HG03432 (cell line): ENCODE results near the gene MEFV.
"Not testable (repeated sequence)": the region's sequence is repeated elsewhere in the genome, so short reads cannot be mapped to it uniquely, and the experiment has no call there.

Experiments used
- ATAC-seq: cut with Tn5 transposase; IDR thresholded peaks from one replicate; pipeline ENCODE4 v1.9.1; 2021; ENCODE audit warnings: mild to moderate bottlenecking, moderate library complexity; ENCODE audit not compliant: unreplicated experiment

The MEFV gene

DNA sequence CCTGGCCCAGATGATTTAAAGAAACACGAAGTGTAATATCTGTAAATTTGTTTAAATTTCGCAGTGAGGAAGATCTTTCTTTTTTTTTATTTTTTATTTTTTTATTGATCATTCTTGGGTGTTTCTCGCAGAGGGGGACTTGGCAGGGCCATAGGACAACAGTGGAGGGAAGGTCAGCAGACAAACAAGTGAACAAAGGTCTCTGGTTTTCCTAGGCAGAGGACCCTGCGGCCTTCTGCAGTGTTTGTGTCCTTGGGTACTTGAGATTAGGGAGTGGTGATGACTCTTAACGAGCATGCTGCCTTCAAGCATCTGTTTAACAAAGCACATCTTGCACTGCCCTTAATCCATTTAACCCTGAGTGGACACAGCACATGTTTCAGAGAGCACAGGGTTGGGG lies 14.3 kb upstream of the MEFV start:
- not testable (repeated sequence) for ATAC-seq

DNA sequence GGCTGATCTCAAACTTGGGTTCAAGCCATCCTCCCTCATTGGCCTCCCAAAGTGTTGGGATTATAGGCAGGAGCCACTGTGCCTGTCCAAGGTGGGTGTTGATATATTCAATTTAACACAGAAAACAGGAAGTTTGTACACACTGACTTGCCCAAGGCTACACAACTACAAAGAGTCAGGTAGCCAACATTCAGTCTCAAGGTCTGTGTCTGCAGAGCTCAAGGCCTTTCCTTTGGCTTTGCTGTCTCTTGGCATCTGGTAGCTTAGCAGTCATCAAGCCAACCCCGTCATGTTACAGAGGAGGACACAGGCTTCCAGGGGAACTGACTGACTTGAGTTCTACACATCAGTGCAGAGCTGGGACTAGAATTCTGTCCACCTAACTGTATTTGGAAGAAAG lies 11.9 kb upstream of the MEFV start:
- ATAC-seq = no peak

DNA sequence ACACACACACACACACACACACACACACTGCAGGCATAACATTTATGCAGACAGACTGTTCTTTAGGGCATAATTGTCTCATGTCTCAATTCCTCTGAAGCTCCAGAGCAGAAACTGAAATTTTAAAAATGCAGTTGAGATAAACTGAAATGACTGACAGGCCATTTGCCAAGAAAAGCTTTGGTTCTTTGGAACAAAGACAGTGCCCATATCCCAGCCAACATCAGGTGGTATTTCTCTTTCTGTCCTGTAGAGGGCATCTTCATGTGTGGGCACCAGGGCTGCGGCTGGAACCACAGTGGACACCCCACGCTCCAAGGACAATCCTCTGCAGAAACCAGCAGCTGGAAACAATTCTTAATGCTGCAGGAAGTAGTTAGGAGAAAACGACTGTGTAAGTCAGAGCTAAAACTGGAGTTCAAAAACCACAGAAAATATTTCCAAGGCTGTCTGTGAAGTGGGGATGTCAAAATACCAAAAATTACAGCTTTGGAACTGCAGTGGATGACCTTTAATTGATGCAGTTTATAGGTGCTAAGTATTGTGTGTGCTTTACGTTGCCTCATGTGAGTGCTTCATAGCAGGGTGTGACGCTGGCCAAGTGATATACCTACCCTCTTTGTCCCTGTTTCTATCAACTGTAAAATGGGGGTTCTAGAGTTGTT lies 10.6 kb upstream of the MEFV start:
- ATAC-seq = no peak

DNA sequence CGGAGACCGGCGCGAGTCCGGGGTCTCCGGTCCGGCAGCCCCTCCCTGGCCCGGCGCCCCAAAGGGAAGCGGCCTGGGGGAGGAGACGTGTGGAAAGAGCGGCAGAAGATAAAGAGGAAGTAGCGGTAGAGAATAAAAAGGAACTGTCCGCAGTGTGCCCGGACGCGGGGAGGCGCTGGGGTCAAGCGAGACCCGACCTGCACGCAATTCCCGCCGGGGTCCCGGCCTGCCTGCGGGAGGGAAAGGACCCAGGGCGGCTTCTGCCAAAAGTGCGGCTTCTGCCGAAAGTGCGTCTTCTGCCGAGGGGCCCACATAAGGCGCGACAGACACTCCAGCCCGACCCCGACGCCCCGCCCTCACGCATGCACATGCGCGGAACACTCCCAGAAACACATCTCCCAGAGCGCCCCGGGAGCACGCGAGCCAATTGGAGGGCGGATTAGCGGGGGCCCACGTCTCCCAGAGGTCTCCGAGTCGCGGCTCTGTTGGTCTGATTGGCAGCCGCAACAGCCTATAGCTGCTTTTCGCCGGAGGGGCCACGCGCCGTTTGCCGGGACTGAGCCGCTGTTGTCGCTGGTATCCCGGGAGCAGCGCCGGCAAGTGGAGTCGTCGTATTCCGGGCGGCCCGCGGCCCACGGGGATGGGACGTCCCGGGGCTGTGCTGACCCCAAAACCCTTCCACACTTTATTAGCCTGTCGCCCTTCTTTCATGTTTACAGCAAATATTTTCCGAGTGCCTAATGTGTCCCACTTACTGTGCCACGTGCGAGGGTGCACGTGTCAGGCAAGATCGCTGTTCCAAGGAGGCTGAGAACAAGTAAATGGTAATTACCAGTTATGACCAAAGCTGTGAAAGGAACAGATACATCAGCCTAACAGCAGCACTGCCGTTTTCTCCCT lies 8.0 kb upstream of the MEFV start:
- peak; percentile 83 for ATAC-seq

DNA sequence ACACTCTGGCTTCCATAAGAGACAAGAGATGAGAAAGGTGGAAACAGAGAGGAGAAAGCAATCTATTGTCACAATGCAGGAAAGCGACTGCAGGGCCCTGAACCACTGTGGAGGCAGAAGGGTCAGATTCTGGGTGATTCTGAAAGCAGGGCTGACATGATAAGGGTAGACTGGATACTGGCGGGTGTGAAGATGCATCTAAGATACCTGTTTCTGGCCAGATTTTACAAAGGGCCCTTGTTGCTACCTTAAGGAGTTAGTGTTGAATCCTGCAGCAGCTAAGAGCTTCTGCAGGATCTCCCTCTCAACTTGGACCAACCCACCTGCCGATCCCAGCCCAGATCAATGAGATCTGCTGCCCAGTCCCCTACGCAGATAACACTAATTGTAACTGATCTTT lies 6.1 kb upstream of the MEFV start:
- ATAC-seq = no peak

DNA sequence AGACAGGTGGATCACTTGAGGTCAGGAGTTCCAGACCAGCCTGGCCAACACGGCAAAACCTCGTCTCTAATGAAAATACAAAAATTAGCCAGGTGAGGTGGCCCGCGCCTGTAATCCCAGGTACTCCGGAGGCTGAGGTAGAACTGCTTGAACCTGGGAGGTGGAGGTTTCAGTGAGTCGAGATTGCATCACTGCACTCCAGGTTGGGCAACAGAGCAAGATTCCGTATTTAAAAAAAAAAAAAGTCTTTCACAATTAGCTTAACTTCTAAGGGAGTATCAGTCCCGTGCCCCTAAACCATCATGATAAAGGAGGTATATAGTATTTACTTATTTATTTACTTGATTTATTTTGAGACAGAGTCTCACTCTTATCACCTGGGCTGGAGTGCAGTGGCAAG lies 3.4 kb upstream of the MEFV start:
- no peak for ATAC-seq

DNA sequence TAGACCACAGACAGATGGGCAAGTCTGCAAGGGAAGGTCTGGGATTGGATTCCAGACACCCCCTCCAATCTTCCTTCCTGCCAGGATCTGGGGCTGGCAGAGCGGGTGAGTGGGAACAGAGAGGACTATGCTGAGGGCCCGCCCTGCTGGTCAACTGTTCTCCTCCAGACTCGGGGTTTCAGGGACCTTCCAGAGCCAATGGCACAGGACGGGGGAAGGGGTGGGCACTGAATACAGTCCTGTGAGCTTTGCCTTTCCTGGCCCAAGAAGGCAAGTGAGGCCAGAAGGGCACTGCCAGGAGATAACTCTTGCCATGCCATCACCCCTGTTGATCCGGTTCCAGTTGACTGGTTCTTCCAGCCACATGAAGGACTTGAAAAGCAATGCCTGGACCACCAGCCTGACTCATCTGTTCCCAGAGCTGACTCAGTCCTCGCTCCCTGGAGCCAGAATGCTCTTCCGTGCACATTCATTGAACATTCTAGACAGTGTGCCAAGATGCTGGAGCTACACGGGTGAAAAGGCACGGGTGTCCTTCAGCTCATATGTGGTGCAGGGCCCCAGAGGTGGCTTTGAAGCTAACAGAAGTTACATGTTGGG lies 533 bp upstream of the MEFV start:
- no peak for ATAC-seq

DNA sequence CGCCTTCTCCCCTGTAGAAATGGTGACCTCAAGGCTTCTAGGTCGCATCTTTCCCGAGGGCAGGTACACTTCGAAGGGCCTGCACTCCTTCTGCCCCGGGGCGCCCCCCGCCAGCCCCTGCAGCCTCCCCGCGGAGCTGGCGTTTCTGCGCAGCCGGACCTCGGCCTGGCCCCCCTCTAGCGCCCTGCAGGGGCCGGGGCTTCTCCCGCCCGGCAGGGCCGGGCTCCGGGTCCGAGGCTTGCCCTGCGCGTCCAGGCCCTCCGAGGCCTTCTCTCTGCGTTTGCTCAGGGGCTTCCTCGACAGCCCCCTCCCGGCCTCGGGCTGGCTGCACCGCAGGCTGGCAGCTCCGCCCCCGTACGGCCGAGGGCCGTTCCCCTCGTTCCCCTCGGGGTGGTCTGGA lies 2.1 kb downstream of the MEFV start:
- no peak for ATAC-seq

DNA sequence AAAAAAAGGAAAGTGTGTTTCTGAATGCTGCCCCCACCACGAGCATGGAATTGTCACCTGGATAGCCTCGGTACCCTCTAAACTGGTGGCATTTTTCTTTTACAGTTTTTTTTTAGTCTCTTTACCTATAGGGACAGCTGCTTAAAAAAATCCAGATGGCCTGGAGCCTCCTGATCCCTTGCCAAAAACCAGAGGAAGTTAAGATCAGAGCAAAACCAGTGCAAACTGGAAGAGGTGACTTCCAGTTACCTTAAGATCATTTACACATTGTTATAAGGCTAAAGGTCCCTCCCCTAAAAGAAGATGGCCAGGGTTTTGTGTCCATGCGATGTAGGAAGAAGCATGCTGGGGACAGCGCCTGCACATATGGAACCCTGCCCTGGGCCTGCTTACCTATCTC lies 3.5 kb downstream of the MEFV start:
- no peak for ATAC-seq

DNA sequence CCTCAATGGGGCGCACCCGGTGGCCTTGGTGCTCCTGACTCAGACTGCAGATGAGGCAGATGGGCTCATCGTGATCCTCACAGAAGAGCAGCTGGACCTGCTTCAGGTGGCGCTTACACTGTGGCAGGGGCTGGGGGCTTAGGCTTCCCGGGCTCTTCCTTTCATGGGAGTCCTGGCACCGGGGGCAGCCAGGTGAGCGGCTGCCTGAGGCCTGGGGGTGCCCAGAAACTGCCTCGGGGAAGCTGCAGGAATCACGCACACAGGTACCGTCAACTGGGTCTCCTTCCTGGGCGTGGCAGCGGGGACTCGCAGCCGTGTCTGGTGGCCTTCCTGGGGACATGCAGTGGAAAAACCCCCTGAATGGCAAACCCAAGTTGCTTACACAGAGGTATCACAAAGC lies 7.0 kb downstream of the MEFV start:
- ATAC-seq = no peak

DNA sequence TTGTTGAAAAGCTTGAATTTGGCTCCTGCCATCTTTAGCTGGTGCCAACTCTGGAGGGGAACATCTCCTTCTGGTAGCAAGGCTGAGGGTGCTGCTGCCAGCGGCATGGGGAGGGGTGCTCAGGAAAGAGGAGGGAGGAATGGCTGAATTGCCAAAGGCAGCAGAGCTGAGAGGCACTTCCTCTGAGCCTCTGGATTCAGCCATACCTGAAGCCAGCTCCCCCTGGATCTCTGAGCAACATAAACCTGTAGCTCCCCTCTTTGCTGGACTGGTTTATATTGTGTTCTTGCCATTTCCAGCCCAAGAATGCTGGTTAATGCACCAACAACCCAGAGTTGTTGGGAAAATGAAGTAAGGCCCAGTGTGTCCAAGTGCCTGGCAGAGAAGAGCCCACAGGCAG lies 7.4 kb downstream of the MEFV start:
- ATAC-seq = no peak

DNA sequence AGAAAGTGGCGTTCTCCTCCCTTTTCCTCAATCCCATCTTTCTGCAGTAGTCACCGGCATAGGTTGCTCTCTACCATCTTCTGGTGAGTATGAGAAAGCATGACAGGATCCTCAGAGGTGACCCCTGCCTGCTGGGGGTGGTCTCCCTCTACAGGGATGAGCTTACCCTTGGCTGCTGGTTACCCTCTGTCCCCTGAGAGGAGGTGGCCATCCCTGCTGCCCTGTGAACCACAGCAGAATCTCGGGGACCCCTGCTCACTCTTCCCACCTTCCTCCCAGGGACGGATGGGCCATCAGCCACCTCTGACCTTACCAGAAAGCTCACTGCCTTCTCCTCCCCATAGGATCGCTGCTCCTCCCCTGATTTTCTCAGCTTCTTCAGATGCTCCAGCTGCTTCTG lies 7.8 kb downstream of the MEFV start:
- no peak for ATAC-seq

DNA sequence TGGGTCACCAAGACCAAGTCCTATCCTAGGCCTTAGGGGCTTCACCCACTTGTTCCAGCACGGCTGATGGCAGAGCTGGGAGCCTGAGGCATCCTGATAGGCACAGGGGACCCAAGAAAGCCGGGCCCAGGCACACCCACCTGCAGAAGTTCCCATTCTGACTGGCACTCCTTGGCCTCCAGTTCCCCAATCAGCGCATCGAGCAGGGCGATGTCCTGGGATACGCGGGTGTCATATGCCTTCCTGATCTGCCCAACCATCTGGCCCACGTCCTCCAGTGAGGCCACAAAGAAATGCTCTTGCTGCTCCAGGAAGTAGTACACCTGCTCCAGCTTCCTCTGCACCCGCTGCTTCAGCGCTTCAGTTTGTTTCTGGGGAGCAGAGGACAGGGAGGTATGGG lies 9.6 kb downstream of the MEFV start:
- no peak for ATAC-seq

DNA sequence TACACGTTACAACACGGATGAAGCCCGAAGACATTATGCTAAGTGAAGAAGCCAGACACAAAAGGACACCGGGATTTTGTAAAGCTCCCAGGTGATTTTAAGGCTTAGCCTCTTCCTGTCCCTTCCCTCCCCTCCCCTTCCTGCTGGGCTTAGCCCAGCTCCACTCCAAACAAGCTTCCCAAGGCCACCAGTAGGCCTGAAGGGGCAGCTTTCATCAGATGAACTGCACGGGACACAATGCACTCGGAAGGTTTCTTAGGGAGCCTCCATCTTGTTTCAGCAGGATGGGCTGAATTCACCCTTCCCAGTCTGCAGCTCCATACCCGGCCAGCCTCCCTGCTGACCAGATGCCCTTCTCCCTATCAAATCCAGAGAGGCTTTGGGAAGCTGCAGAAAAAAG lies 10.4 kb downstream of the MEFV start:
- no peak for ATAC-seq

DNA sequence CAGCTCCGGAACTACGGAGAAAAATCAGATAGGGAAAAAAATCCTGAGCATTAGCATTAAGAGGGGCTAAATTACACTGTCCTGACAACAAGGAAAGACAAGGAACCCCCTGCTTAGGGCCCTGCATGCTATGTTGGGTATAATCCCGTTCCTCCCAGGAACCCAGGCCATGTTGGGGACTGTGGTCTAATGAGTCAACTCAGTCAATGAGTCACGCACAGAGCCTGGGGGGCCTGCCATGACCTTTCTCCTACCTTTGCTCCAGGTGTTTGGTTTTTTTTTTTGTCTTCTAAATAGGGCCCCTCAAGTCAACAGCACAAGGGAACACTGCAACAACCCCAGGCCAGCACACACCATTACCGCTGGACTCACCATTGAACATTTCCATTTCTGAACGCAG lies 12.6 kb downstream of the MEFV start:
- ATAC-seq = no peak

DNA sequence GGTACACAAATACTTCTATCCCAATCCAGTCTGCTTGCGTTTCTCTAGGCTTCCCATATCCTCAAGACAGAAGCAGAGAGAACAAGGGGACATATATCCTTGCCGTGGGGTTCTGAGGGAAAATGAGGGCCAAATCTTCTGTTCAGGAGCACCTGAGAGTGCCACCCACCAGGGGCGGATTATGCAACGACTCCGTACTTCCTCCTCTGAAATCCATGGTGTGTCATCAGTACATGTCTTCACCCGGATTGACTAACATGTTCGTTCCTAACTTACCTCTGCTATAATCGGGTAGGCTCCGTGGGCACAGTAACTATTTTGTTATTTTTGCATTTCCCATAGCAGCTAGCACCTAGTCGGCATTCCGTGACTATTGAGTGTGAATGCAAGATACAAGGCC lies 13.7 kb downstream of the MEFV start:
- no peak for ATAC-seq

DNA sequence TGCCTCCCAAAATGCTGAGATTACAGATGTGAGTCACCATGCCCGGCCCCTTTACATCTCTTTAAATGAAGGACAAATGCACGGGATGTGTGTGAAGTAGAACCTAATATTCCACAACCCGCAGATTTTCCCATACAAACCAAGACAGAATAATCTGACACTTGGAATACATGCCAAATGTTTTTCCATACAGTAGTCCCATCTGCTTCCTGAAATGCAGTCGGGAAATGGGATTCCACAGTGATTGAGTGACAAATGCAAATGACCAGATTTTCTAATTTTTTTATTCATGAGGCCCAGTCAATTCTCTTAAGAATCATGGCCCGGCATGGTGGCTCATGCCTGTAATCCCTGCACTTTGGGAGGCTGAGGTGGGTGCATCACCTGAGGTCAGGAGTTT lies 14.7 kb downstream of the MEFV start:
- no peak for ATAC-seq

DNA sequence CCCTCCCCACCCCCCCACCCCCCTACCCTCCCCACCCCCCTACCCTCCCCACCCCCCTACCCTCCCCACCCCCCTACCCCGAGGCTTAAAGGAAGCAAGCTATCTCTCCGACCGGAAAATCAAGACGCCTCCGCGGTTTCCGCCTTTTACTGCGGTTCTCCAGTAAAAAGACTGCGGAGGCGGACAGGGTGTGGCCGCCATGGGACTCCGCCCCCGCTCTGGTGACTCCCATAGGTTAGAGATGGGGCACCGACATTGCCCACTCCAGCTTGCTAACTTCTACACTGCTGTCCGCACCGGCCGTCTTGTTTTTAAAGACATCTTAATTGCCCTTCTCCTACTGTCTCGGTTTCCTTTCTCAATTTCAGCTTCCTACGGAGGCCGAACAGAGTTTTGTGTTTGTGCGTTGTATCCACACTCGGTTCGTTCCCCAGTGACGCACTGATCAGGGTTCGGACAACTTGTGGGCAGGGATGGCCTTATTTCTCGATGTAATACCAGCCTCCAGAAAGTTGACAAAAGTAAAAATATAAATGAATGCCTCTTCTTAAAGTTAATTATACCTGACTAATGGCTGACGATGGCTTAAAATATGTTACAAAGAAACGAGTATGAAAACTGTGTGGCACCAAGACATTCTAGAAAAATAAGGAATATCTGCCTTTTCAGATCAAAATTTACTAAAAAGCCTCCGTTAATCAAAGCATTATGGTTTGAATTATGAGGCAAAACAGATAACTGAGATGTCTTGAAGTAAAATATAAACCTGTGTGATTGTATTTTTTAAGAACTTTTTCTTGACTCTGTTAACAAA lies 20.4 kb downstream of the MEFV start:
- no peak for ATAC-seq

DNA sequence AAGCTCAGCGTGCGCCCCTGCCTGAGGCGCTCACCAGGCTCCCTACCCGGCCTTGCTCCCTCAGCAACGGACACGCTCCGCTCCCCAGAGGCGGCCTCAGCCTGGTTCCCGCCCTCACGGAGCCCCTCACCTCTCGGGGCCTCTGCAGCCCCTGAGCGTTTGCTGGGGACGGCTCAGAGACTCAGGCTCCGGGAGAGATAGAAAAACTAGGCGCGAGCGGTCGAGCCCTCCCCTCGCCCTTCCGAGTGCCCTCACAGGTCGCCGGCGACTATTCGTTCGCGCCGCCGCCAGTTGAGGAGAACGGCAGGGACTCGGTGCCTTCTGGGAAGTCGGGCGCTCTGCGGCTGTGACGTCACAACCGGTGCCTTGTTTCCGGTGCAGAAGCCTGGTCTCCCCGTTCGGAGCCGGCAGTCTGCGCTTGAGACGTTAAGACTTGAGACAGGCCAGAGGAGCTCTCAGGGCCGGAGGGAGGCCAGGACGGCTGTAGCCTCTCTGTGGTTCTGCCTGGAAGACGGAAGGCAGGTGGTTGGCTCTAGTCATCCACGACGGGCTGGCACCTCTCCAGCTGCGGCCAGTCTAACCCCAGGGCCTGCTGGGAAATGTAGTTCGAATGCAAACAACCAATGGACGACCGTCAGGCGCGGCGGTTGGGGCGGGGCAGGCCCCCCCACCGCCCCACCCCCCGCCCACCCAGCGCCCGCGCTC lies 21.4 kb downstream of the MEFV start, which contains the start of gene ZNF200:
ZNF200 (minus strand) TSS at position 302 of the 705 bp plus-strand sequence. CDS start 1,403 bp downstream, outside the sequence.
- ATAC-seq = peak; percentile 93

DNA sequence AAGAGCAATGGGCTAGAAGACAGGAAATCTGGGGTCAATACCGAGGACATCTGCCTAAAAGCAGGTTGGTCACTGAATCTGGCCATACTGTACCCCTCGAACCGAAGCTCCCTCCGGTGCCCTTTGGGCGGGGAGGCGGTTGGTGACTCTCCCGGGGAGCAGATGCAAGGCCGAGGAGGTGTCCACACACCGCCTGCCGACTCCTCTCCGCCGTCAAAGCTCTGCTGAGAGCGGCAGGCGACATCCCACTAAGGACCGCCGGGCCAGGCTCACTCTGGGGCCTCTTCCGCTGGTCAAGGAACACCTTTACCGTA lies 21.9 kb downstream of the MEFV start:
- no peak for ATAC-seq
